ENCODE data around the gene FRMD4A.

DNA sequence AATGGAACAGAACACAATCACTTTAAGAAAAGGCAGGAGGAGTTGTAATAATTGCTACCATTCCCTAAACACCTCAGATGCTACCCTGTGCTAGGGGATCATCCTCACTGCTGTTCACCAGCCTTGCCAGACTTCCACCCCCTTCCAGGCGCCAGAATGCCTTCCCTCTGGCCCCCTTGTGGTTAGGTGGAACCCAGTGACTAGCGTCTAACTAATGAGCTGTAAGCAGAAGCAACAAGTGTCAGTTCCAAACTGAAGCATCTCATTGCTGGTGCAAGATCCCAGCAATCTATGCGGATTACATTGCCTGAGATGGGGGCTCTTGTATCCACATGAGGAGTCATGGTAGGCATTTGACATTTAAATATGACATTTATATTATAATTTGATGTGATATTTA lies 86.6 kb downstream of the FRMD4A start:
- TF ChIP-seq, protein P1, sequence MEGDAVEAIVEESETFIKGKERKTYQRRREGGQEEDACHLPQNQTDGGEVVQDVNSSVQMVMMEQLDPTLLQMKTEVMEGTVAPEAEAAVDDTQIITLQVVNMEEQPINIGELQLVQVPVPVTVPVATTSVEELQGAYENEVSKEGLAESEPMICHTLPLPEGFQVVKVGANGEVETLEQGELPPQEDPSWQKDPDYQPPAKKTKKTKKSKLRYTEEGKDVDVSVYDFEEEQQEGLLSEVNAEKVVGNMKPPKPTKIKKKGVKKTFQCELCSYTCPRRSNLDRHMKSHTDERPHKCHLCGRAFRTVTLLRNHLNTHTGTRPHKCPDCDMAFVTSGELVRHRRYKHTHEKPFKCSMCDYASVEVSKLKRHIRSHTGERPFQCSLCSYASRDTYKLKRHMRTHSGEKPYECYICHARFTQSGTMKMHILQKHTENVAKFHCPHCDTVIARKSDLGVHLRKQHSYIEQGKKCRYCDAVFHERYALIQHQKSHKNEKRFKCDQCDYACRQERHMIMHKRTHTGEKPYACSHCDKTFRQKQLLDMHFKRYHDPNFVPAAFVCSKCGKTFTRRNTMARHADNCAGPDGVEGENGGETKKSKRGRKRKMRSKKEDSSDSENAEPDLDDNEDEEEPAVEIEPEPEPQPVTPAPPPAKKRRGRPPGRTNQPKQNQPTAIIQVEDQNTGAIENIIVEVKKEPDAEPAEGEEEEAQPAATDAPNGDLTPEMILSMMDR (IDR thresholded peaks at IDR 0.05; ENCODE audit: insufficient read depth, low read length, poor library complexity, severe bottlenecking): no peak
- TF ChIP-seq EZH2phosphoT487 (conservative IDR thresholded peaks at IDR 0.05; ENCODE audit: low read length): no peak

All from SU-DHL-6 (cell line).